ENCODE measurements around the gene HDAC3.
A peak's percentile ranks its signal among the peaks of the same experiment; 100 is the strongest.

Gene HDAC3

GRCh38 chr5:141657937-141658545 is 21.4 kb upstream of the HDAC3 start:
- no peak for DNase-seq (ENCODE audit: low read depth)

DNA sequence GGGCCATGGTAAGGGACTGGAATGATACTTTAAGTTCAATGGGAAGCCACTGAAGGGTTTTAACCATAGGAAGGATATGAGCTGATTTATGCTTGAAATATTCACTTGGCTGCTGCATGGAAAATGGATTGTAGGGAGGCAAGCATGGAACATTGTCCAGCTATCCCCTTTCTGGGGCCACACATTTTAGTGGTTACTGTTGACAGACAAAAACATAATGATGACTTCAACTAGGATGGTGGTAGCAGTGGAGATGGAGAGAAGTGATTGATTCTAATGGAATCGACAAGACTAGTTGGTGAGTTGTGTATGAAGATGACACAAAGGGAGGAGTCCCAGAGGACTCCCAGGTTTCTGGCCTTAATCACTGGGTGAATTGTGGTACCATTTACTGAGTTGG is 20.8 kb upstream of the HDAC3 start:
- DNase-seq (ENCODE audit: low read depth), result no peak

GRCh38 chr5:141656396-141656795 is 19.7 kb upstream of the HDAC3 start:
- DNase-seq (ENCODE audit: low read depth), result no peak

DNA sequence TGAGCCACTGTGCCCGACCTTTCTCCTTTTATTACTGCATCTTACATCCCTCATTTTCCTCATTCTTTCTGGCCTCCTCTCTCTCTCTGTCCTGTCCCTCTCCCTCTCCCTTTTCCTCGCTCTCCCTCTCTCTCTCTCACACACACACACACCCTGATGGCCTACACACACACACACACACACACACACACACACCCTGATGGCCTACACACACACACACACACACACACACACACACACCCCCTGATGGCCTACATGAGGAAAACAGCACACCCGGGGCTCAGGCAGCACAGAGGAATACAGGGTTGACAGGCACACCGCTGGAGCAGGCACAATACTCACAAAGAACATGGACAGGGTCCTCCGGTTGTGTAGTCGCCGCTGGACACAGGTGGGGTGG is 18.4 kb upstream of the HDAC3 start:
- no peak for DNase-seq (ENCODE audit: low read depth)

- DNase-seq (ENCODE audit: low read depth), result no peak
These were observed 17.6 kb upstream of the HDAC3 start for GRCh38 chr5:141654298-141654697.

DNA sequence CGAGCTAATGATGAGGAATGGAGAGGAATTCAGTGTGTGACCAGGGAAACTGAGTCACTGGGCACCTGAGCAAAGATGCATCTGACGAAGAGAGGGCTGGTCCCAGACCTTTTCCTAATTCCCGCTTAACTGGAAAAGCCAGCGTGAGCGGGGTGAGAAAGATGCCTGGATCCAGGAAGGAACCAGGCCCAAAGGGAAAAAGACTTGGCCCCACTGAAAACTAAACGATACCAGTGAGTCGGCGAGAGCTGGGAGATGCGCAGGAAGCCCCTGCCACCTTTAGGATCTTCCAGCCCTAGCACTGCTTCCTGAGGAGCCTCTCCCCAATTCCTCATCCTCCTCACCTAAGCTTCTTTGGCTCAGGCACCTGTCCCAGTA is 15.1 kb upstream of the HDAC3 start:
- DNase-seq (ENCODE audit: low read depth), result no peak

DNA sequence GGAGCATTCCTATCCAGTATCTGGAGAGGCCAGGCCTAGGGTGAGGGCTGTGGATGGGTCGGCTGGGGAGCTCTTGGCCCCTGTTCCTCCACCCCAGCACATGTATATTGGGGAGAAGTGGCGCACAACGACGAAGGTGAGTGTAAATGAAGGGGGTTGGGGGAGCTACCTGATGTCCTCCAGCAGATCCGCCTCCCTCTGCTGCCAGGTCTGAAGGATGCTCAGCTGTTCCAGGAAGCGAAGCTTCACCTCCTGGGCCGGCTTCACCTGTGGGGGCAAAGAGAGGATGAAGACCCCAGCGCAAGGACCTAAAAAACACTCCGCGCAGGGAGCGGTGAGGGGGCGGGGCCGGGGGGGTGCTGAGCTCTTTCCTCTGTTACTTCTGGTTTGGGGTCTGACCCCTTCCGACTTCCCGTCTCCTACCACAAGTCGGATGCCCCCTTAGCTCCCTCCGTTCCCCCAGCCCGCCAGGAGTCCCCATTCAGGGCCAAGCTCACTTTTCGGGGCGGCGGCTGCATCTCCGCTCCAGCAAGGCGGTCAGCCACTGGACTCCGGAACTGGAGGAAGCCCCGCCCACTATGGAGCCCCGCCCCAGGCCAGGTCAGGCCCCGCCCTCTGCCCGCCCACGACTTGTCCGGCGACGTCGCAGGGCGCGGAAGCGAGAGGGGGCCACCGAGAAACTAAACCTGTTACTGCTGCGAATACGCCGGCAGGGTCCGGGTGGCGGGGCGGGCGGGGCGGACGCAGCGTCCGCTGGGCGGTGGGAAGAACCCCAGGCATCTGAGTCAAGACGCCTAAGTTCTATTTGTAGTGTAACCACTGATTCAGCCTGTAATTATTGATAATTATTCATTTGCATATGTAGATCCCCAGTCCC is 14.4 kb upstream of the HDAC3 start, which contains the start of gene FCHSD1:
FCHSD1 (minus strand) TSS at position 568 of the 877 bp plus-strand sequence; CDS start at position 518, 50 bp downstream.
- peak; percentile 78 for DNase-seq (ENCODE audit: low read depth)

- DNase-seq (ENCODE audit: low read depth), result no peak
These were observed 13.3 kb upstream of the HDAC3 start for GRCh38 chr5:141649972-141650371.

DNA sequence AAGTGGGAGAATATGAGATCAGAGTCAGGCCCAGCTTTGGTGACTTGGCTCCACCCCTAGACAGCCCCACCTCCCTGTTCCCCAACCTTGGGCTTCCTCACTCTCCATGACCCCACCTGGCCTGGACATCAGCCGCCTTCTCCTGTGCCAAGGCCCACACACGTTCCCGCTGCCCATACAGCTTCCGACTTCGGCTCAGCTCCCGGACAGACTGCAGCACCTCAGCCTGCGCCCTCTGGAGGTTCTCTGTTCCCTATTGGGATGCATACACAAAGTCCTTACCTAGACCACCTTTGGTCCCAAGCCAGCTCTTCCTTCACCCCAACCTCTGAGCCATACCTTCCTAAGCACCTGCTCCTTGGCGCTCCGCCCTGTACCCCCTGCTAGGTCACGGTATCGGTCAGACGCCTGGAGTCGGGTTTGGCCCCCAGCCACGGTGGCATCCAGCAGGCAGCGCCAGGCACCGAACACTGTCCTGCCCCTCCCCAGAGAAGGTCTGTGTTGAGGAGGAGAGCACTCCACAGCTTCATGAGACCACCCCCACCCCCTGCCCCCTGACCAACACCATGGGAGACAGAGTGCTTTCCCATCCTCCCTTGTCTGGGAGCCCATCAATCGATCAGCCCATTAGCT is 12.5 kb upstream of the HDAC3 start:
- no peak for DNase-seq (ENCODE audit: low read depth)

GRCh38 chr5:141647851-141648250 is 11.2 kb upstream of the HDAC3 start:
- no peak for DNase-seq (ENCODE audit: low read depth)

- no peak for DNase-seq (ENCODE audit: low read depth)
These were observed 10.6 kb upstream of the HDAC3 start for GRCh38 chr5:141647242-141647641.

- DNase-seq (ENCODE audit: low read depth), result no peak
These were observed 9.4 kb upstream of the HDAC3 start for GRCh38 chr5:141646026-141646425.

DNA sequence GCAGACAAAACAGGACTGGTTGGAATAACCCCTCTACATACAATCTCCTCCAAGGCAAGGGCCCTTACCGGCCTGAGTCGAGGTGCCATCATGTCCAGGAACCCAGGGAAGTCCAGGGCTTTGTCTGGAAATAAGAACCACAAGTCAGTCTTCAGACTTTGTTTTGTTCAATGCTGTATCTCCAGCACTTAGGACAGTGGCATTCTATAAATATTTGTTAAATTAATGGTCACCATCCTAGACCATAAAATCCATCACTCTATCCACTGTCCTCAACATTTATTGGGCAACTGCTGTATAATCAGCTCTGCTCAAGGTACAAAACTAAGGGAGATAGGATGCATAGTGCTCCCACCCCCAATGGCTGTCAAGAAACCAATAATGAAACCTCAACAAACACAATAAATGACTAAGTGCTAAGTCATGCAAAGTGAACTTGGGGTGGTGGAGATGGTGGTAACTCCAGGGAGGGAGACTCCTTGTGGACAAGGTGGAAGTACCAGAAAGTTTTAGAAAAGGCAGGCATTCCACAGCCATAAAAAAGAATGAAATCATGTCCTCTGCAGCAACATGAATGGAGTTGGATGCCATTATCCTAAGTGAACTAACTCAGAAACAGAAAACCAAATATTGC is 5.1 kb upstream of the HDAC3 start:
- DNase-seq (ENCODE audit: low read depth), result no peak

DNA sequence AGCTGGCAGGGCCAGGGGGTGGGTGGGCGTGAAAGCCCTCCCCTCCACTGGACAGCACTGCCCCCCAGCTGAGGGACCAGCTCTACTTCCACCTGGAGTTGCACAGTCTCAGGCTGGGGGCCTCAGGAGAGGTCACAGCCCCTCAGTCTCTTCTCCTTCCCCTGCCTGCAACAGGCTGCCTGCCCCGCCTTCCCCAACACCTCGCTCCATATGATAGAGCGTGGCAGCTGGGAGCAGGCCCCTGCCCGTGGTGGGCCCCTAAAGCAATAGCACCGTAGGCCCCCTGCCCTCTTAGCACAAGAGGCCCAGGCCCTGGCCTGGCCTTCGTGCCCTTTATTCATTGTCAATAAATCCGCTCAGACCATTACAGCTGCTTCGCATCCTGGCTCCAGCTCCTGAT is 4.0 kb upstream of the HDAC3 start:
- DNase-seq (ENCODE audit: low read depth), result no peak

GRCh38 chr5:141640051-141640415 is 3.4 kb upstream of the HDAC3 start:
- no peak for DNase-seq (ENCODE audit: low read depth)

GRCh38 chr5:141639357-141640050 is 2.9 kb upstream of the HDAC3 start:
- DNase-seq (ENCODE audit: low read depth), result no peak

DNA sequence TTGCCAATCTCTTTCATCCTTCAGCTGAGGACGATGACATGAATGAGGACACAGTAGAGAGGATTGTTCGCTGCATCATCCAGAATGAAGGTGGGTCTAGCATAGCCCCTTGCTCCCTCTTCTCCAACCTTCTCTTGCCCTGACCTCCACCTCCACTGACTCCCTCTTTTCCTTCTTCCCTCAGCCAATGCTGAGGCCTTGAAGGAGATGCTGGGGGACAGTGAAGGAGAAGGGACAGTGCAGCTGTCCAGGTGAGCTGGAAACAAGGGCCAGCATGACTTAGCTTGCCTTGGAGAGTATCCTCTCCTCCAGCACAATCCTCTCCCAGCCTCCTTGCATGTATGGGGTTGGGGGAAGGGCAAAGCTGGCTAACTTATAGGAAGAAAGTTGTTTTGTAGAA is 2.1 kb upstream of the HDAC3 start:
- no peak for DNase-seq (ENCODE audit: low read depth)

DNA sequence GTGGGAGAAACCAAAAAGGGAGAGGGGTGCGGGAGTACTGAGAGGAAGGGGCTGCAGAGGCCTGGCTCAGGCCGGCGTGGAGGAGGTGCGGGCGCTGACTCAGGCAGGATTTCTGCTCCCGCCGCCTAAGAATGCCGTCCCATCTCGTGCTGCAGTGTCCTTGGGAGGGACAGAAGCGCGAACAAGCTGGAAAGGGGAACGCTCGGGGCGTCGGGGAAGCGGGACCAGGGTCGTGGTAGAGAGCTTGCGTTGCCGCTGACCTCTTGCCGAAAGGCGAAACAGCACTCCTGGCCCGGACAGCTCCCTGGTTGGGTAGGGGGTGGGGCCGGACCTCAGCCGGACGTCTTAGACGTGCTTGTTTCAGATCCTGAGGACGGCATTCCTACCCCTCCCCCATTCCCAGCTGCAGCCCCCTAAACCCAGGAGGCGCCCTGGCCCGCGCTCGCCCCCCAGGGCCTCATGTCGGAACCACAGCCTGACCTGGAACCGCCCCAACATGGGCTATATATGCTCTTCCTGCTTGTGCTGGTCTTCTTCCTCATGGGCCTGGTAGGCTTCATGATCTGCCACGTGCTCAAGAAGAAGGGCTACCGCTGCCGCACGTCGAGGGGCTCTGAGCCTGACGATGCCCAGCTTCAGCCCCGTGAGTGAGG is 1.2 kb upstream of the HDAC3 start:
- DNase-seq (ENCODE audit: low read depth), result peak; percentile 37

DNA sequence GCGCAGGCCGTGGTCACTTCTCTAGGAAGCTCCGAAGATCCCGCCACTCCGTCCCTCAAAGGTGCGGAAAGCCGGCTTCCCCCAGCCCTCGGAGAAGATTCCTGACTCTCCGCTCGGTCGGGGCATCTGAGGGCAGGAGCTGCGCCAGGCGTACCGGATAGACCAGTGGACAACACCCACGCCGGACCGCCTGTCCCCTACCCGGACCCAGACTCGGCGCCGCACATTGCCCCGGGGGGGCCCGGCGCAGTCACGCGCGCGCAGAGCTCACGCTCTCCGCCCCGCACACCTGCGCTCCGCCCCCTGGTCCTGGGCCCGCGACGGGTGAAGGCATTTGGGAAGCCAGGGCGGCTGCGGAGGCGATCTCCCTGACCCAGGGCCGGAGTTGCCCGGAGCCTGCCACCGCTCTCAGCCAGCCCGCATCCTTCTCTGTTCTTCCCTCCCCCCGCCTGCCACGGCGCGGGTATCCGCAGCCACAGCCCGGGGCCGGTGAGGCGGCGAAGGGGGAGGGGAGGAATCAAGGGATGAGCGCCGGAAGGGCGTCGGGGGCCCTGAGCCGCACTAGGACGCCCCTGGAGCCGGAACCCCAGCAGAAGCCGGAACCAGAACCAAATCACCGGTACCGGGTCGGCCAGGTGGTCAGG is 596 bp upstream of the HDAC3 start:
- peak; percentile 54 for DNase-seq (ENCODE audit: low read depth)

DNA sequence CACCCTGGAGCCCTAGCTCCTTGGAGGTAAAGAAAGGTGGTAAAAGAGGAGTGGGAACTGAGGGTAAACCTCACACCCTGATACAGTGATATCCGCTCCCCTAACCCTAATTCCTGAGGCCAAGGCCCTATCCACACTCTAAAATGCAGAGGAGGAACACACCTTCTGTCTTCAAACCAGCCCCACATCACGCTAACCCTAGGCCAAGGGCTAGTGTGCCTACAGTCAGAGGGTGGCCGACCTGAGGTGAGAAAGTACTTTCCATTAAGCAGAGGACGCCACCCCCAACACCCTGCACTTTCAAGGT is 590 bp downstream of the HDAC3 start:
- no peak for DNase-seq (ENCODE audit: low read depth)

GRCh38 chr5:141635646-141636045 is 1.0 kb downstream of the HDAC3 start:
- no peak for DNase-seq (ENCODE audit: low read depth)
